ENCODE data around the gene IQSEC1. TPM values are rescaled to one million over a fixed set of nuclear protein-coding genes. Genes with fewer than 3 reads are reported as not detected.

Gene IQSEC1
- total and polyA plus RNA-seq, 2 experiments from 2014 or later, result 8.0 to 51.9 TPM

DNA sequence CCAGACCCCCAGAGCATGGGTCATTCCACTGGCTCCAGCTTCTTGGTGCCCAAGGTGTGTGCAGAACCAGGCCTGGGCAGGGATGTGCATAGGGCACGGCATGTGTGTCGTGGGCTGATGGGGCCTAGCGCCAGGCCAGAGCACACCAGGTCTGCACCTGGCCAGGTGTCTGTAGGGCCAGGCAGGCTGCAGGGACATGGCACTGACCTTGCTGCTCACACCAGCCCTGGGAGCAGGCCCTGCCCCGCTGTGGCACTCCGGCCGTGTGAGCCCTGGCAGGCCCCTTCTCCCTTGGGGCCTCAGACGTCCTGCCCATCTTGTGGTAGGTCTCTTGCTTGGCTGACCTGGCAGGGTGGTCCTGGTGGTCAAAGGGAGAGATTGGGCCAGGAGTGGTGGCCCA lies 147.6 kb downstream of the IQSEC1 start:
- TF ChIP-seq JUNB (IDR thresholded peaks at IDR 0.05; ENCODE audit: unreplicated experiment) (no peak), NANOG (IDR thresholded peaks at IDR 0.05; ENCODE audit: borderline replicate concordance) (no peak)
- TF ChIP-seq, protein P1, sequence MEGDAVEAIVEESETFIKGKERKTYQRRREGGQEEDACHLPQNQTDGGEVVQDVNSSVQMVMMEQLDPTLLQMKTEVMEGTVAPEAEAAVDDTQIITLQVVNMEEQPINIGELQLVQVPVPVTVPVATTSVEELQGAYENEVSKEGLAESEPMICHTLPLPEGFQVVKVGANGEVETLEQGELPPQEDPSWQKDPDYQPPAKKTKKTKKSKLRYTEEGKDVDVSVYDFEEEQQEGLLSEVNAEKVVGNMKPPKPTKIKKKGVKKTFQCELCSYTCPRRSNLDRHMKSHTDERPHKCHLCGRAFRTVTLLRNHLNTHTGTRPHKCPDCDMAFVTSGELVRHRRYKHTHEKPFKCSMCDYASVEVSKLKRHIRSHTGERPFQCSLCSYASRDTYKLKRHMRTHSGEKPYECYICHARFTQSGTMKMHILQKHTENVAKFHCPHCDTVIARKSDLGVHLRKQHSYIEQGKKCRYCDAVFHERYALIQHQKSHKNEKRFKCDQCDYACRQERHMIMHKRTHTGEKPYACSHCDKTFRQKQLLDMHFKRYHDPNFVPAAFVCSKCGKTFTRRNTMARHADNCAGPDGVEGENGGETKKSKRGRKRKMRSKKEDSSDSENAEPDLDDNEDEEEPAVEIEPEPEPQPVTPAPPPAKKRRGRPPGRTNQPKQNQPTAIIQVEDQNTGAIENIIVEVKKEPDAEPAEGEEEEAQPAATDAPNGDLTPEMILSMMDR (conservative IDR thresholded peaks at IDR 0.05; ENCODE audit: low read depth in 2 of 2), result no peak
- TF ChIP-seq, protein P2, sequence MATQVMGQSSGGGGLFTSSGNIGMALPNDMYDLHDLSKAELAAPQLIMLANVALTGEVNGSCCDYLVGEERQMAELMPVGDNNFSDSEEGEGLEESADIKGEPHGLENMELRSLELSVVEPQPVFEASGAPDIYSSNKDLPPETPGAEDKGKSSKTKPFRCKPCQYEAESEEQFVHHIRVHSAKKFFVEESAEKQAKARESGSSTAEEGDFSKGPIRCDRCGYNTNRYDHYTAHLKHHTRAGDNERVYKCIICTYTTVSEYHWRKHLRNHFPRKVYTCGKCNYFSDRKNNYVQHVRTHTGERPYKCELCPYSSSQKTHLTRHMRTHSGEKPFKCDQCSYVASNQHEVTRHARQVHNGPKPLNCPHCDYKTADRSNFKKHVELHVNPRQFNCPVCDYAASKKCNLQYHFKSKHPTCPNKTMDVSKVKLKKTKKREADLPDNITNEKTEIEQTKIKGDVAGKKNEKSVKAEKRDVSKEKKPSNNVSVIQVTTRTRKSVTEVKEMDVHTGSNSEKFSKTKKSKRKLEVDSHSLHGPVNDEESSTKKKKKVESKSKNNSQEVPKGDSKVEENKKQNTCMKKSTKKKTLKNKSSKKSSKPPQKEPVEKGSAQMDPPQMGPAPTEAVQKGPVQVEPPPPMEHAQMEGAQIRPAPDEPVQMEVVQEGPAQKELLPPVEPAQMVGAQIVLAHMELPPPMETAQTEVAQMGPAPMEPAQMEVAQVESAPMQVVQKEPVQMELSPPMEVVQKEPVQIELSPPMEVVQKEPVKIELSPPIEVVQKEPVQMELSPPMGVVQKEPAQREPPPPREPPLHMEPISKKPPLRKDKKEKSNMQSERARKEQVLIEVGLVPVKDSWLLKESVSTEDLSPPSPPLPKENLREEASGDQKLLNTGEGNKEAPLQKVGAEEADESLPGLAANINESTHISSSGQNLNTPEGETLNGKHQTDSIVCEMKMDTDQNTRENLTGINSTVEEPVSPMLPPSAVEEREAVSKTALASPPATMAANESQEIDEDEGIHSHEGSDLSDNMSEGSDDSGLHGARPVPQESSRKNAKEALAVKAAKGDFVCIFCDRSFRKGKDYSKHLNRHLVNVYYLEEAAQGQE (IDR thresholded peaks at IDR 0.05; ENCODE audit: unreplicated experiment), result no peak
- TF ChIP-seq, protein P3, sequence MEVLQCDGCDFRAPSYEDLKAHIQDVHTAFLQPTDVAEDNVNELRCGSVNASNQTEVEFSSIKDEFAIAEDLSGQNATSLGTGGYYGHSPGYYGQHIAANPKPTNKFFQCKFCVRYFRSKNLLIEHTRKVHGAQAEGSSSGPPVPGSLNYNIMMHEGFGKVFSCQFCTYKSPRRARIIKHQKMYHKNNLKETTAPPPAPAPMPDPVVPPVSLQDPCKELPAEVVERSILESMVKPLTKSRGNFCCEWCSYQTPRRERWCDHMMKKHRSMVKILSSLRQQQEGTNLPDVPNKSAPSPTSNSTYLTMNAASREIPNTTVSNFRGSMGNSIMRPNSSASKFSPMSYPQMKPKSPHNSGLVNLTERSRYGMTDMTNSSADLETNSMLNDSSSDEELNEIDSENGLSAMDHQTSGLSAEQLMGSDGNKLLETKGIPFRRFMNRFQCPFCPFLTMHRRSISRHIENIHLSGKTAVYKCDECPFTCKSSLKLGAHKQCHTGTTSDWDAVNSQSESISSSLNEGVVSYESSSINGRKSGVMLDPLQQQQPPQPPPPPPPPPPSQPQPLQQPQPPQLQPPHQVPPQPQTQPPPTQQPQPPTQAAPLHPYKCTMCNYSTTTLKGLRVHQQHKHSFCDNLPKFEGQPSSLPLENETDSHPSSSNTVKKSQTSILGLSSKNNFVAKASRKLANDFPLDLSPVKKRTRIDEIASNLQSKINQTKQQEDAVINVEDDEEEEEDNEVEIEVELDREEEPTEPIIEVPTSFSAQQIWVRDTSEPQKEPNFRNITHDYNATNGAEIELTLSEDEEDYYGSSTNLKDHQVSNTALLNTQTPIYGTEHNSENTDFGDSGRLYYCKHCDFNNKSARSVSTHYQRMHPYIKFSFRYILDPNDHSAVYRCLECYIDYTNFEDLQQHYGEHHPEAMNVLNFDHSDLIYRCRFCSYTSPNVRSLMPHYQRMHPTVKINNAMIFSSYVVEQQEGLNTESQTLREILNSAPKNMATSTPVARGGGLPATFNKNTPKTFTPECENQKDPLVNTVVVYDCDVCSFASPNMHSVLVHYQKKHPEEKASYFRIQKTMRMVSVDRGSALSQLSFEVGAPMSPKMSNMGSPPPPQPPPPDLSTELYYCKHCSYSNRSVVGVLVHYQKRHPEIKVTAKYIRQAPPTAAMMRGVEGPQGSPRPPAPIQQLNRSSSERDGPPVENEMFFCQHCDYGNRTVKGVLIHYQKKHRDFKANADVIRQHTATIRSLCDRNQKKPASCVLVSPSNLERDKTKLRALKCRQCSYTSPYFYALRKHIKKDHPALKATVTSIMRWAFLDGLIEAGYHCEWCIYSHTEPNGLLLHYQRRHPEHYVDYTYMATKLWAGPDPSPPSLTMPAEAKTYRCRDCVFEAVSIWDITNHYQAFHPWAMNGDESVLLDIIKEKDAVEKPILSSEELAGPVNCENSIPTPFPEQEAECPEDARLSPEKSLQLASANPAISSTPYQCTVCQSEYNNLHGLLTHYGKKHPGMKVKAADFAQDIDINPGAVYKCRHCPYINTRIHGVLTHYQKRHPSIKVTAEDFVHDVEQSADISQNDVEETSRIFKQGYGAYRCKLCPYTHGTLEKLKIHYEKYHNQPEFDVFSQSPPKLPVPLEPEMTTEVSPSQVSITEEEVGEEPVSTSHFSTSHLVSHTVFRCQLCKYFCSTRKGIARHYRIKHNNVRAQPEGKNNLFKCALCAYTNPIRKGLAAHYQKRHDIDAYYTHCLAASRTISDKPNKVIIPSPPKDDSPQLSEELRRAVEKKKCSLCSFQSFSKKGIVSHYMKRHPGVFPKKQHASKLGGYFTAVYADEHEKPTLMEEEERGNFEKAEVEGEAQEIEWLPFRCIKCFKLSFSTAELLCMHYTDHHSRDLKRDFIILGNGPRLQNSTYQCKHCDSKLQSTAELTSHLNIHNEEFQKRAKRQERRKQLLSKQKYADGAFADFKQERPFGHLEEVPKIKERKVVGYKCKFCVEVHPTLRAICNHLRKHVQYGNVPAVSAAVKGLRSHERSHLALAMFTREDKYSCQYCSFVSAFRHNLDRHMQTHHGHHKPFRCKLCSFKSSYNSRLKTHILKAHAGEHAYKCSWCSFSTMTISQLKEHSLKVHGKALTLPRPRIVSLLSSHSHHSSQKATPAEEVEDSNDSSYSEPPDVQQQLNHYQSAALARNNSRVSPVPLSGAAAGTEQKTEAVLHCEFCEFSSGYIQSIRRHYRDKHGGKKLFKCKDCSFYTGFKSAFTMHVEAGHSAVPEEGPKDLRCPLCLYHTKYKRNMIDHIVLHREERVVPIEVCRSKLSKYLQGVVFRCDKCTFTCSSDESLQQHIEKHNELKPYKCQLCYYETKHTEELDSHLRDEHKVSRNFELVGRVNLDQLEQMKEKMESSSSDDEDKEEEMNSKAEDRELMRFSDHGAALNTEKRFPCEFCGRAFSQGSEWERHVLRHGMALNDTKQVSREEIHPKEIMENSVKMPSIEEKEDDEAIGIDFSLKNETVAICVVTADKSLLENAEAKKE (CRISPR knock-in tag; IDR thresholded peaks at IDR 0.05), result no peak
- Histone ChIP-seq H3K79me2 (replicated peaks; ENCODE audit: insufficient read depth) (no peaks in the 10 kb centered on the region), H3K36me3 (ENCODE audit: insufficient read depth) (0 out of 2 replicates have a peak, but pooled peaks cover 3% of the 10 kb centered on the region), H3K4me1 (ENCODE audit: insufficient read depth) (no peaks in the 10 kb centered on the region), H3K4me2 (no peak overlapping the region), H3K27ac (ENCODE audit: low read depth) (no peak overlapping the region), H4K20me1 (replicated peaks; ENCODE audit: insufficient read depth) (no peaks in the 10 kb centered on the region; the same call in 1 of the 2 replicates), H3F3A (replicated peaks; ENCODE audit: low read depth) (no peaks in the 10 kb centered on the region), H3K9me2 (ENCODE audit: insufficient read depth) (no peaks in the 10 kb centered on the region), H3K27me3 (ENCODE audit: insufficient read depth) (no peaks in the 10 kb centered on the region), H3K4me3 (no peak overlapping the region), H2AFZ (no peak overlapping the region)
- Mint-ChIP-seq H3K9me3 (no peaks in the 10 kb centered on the region), H3K4me3 (no peak overlapping the region), H3K36me3 (ENCODE audit: low read depth) (peaks cover 3% of the 10 kb centered on the region; the same call in 1 of the 3 replicates), H3K27ac (no peak overlapping the region), H3K4me1 (no peaks in the 10 kb centered on the region), H3K27me3 (ENCODE audit: insufficient read depth, low read depth, poor library complexity) (peaks cover 5% of the 10 kb centered on the region)
- no peak for DNase-seq (ENCODE audit: low spot score)
- no peak for ATAC-seq
